GM19023 (cell line): ENCODE data around the gene SLC37A2.
A peak's percentile ranks its signal among the peaks of the same experiment; 100 is the strongest.

Source experiments
- ATAC-seq: cut with Tn5 transposase; IDR thresholded peaks from one replicate; pipeline ENCODE4 v1.9.1; 2021; ENCODE audit warnings: mild to moderate bottlenecking, moderate library complexity; ENCODE audit not compliant: unreplicated experiment

Gene SLC37A2

DNA sequence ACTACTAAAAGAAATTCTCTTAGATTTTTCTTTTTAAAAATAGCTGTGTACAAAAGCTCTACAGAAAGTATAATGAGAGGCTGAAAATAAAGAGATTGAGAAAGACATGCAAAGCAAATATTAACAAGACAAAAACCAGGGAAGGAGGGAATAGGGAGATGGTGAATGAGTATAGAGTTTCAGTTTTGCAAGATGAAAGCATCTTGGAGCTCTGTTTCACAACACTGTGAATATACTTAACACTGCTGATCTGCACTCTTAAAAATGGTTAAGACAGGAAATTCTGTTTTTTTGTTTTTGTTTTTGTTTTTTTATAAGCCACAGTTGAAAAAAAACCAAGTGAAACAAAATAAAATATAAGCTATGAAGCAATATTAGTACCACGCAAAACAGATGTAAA lies 42.8 kb downstream of the SLC37A2 start:
- no peak for ATAC-seq

DNA sequence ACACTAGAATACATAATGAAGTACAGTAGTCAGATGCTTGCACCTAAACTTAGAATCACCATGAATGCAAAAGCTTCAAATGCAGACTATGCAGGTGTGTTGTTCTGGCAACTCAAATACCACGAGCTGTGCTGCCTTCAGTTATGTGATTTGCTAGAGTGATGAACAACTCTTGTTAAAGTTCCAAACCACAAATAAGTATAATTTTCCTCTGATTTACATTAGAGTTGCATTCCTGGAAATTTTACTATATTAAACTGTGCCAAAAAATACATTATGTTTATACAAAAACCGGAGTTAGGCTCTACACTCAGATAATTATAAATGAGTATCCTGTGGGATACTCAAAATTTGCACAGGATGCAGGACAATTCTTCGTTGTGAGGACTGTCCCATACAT lies 45.4 kb downstream of the SLC37A2 start:
- no peak for ATAC-seq

DNA sequence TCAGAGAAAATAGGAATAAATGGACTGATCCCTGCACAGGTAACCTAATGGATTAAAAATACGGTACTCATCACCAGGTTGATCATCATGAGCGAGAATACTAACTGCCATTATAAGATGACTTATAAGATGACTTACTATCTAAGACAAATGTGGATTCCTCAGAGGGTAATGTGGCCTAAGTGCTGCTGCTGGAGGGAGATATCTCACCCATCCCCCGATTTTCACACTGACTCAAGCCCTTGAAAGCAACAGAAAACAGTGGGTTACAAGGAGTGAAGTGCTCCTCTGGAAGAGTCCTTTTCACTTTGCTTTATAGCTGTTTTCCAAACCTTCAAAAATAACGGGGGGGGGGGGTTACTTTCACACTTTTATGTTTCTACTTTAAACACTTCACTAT lies 47.4 kb downstream of the SLC37A2 start:
- ATAC-seq = no peak

DNA sequence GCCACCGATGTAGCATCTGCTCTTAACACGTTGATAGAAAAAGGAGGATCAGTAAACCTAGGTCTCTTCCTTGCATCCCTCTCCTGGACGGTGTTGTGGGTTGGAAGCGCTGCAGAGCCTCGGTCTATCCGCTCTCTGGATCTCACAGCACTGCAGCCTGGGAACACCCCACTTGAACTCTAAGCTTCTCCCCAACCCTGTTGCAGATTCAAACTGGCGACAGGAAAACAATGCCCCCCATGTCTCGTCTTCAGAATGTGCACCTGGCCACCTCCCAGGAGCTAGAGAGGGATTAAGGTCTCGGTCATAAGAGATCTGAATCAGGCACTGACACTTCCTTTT lies 47.9 kb downstream of the SLC37A2 start:
- peak; percentile 0 for ATAC-seq

DNA sequence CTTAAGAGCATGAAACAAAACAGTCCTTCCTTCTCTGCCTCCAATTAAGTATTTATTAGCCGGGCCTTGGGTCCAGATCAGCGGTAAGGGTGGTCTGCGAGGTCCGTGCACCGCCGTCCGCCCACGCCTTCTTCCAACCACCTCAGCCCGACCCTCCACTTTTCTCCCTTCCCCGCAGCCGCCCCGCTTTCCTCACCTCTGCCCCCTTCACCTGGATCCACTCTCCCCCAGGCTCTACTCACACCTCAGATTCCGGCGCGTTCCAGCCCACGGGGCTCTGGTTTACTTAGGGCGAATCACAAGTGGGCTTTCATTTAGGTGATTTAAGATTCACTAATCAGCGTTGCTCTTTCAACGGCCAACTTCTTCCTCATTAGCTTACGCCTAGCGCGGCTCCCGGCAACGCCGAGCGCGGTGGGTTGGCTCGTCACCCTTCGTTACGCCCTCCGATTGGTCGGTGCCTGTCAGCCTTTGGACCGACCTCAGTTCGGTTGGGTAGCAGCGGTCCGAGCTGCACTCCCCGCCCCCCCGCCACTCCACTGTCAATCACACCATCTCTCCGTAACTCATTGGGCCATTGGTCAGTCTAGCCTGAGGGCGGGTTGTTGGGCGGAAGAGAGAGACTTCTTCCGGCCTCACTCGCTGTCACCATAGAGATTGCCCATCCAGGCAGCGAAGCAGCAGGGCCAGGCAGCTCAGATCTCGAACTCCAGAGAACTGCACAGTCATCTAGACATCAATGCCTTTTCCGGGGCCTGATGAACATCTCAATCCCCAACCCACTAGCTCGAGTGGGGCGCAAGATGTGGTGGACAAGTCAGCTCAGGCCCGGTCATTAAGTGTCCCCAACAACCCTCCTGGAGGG lies 48.5 kb downstream of the SLC37A2 start, which contains the start of gene TMEM218:
TSS of gene TMEM218 (minus strand) at position 284 of the 865 bp plus-strand sequence. CDS start 9,385 bp downstream, outside the sequence.
- ATAC-seq = peak; percentile 98

DNA sequence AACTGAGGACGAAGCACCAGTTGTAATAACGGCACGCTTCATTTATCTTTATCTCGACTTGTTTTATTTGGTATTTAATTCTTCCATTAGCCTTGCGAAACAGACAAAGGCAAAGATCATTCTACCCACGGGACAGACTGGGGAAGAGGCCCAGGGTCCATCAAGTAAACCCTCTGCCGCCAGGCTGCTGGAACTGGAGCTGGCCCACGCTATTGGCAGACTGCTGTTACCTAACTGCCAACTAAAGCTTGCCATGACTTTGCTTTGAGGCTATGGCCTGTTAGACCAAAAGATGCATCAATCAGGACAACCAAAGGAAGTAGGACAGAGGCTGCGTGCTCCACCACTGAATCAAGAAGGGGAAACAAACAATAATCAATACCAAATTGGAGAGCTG lies 49.1 kb downstream of the SLC37A2 start:
- no peak for ATAC-seq

DNA sequence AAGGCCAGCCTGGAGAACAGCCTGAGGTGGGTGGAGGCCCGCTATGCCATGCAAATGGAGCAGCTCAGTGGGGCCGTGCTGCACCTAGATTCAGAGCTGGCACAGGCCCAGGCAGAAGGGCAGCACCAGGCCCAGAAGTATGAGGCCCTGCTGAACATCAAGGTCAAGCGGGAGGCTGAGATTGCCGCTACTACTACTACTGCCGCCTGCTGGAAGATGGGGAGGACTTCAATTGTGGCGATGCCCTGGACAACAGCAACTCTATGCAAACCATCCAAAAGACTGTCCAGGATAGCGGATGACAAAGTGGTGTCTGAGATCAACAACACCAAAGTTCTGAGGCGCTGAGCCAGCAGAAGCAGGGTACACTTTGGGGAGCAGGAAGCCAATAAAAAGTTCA lies 51.4 kb downstream of the SLC37A2 start:
- no peak for ATAC-seq

DNA sequence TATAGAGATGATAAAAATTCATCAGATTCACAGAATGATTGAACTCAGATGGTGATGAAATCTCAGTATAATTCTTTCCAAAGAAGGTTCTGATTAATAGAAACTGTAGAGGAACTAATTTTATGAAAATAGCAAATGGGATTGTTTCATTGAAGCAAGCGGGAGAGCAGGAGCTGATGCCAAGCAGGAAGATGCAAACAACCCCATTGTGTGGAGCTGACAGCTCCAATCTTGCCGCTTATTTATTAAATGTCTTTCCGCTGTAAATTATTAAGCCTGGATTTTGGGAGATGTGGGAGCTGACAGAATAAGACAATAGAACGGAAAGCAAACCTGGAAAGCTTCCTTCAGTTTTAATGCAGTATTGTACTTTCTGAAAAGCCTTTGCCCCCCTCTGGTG lies 54.3 kb downstream of the SLC37A2 start:
- no peak for ATAC-seq

DNA sequence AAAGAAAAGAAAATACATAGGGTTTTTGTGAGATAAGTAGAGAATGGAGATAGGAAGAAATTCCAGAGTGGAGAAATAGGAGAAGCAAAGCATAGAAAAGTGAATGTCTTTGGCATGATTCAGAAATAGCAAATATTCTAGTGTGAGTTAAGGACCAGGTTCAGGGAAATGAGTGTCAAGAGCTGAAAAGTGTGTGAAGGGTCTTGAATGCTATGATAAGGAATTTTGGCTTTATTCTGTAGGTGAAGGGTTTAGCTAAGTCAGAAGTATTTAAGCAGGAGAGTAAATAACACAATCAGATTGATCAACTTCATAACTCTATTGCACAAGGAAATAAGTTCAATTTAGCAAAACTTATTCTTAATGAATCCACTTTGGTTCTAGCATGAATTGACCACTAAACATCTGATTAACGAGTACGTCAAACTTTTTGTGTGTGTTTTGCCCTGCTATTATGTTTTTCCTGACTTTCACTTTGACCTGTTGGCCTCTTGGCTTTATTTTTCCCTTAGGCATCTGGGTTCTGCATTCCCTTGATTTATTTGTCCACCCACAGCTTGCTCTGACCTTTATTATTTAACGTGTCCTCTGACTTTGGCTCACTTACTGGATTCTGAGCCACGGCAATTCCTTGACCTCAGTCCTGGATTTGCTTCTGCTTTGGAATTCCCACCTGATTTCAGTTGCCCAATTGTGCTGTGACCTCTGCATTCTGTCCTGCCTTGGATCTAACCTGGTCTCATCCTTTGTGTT lies 60.3 kb downstream of the SLC37A2 start:
- no peak for ATAC-seq

DNA sequence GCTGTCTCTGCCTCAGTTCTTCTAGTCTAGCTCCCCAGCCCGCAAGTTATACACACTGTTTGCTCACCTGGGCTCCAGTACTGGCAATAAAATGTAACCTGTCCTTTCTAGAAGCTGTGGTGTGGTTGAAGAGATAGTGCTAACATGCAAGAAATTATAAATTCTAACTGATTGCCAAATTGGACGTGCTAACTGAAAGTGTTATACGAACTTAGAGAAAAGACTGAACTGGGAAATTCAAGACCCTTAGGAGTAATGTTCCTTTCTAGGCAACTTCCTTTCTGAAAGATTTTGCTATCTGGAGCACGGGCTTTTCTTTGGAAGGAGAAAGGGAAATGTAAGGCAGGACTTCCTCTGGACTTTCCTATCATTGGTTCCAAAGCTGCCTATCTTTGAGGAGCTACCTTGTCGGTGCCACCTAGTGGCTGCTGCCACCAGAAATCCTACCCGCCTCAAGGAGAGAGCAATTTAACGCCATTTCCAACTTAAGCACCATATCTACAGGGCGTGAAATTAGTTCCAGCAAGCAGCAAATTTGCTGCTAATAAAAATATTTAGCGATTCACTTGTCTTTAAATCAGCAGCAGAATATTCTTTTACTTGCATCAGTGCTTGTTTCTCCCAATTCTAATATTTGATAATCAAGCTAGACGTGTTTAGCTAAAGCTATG lies 61.0 kb downstream of the SLC37A2 start:
- ATAC-seq = no peak

DNA sequence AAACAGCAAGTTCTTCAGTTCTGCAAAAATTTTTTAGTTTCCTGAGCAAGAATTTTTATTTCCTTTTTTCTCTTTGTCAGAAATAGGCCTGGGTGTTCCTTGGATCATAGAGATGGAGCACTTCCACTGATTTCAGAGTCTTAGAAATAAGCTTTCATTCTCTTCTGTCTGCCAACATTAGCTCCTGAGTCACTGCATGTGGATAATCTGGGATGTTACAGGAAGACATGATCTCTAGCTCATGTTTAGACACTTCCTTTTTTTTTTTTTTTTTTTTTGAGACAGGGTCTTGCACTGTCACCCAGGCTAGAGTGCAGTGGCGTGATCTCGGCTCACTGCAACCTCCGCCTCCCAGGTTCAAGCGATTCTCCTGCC lies 61.5 kb downstream of the SLC37A2 start:
- no peak for ATAC-seq

DNA sequence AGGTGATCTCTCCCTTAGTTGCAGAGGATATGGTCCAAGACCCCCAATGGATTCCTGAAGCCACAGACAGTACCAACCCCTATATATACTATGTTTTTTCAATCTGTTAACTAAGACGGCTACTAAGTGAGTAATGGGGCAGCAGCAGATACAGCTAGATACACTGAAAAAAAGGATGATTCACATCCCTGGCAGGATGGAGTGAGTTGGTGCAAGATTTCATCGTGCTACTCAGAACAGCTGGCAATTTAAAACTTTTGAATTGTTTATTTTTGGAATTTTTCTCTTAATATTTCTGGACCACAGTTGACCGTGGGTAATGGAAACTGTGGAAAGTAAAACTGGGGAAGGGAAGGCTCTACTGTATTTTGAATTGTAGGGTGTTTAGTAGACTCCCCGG lies 65.3 kb downstream of the SLC37A2 start:
- ATAC-seq = no peak

DNA sequence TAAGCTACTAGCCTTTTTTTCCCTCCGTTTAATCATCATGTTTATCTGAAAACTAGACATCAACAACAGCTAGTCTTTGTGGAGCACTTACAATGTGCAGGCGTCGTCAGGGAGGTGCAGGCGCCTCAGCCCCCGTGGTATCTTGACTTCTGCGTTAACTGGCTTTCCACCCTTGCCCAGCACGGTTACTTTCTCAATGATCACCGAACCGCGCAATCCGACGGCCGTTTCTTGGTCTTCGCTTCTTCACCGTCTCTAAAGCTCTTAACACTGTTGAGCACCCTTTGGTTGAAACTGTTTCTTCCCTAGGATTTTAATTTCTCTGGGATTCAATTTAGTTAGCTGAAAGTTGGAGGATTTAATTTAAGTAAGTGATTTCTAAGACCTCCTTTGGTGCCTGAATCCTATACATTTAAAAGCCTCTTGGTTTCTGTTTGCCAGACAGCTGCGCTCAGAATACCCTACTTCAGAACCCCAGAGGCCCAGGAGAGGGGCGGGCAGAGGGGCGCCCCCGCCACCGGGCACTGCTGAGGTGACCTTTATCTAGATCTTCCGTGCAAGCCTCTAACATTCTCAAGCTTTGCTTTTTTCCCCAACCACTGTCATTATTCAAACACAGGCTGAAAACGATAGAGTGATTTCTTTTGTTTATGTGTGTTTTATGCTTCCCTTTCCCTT lies 66.3 kb downstream of the SLC37A2 start:
- ATAC-seq = no peak

DNA sequence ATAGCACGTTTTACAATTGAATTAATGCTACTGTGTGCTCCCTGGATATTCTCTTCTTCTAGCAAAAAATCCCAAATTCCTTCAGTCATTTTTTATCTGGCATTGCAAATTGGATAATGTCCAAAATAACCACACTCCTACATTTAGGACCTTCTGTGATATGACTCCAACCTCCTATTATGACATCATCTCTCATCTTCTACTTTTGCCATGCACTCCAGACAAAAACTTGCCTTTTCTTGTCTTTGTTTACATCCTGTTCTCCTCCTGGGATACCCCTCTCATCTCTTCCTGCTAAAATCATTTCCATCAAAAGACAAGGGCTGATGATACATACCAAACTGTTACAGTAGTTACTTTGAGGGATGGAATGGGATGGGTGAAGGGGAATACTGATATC lies 69.0 kb downstream of the SLC37A2 start:
- ATAC-seq = no peak

DNA sequence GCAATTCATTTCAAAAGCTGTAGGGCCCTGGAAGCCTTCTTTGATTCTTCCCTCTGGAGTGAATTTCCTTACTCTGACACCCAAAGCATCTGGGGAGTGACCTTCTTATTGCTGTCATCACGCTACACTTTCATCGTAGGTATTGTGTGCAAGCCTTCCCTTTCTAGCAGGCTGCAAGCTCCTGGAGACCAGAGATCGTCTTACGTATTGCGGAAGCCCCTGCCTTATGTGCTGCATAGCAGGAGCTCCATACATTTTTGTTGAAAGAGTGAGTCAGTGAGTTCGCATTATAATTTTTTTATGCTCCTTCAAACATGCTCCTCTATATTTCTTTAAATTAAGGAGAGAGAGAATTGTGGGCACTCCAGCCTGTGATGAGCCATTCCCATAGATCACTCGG lies 69.5 kb downstream of the SLC37A2 start:
- ATAC-seq = no peak

DNA sequence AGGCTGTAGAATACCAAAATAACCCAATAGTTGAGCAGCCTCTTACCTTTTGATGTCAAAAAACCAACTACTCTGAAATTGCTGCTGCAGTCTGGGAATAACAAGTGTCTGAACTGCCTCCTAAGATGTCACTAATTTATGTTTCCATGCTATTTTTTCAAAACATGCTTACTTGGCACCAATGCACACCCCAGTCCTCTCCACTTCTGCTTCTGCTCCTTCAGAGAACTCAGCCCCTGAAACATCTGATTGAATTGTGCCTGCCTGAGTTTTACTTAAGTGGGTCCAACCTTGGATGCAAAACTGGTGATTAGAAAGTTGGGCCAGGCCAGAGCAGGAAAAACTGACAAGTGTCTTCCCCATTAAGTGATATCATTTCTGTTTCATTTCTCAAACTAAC lies 72.9 kb downstream of the SLC37A2 start:
- no peak for ATAC-seq

DNA sequence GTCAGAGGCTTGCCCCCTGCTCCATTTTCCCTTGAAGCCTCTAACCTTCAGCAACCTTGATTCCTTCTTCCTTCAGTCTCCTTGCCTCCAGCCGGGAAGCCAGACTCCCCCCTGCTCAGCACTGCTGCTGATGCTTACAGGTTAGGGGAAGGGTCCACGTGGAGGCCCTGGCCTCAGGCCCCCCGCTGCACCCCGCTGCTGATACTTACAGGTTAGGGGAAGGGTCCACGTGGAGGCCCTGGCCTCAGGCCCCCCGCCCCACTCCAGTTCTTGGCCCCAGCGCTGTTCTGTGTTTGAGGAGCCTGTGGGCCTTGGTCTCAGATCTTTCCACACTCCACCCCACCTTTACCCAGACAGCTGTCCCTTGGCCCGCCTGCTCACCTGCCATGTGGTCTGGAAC lies 75.9 kb downstream of the SLC37A2 start:
- ATAC-seq = no peak

DNA sequence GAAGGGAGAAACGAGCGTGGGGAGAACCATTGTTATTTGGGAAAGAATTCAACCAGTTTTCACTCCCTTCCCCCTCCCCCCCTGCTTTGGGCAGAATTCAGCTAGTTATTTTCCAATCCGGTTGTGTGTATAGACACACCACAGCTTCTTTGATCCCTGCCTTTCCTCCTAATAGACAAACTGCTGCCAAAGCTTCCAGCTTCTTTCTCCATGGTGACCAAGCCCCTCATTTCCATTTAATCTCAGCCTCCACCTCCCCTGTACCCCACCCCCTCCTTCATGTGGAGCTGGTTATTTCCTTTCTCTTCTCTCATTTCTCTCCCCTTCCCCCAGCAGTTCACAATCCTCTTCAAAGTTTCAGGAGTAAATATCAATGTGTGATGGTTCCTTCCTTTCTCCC lies 76.7 kb downstream of the SLC37A2 start:
- ATAC-seq = no peak
